ENCODE data around the gene PAK1.
A peak's percentile ranks its signal among the peaks of the same experiment; 100 is the strongest.

The PAK1 gene

DNA sequence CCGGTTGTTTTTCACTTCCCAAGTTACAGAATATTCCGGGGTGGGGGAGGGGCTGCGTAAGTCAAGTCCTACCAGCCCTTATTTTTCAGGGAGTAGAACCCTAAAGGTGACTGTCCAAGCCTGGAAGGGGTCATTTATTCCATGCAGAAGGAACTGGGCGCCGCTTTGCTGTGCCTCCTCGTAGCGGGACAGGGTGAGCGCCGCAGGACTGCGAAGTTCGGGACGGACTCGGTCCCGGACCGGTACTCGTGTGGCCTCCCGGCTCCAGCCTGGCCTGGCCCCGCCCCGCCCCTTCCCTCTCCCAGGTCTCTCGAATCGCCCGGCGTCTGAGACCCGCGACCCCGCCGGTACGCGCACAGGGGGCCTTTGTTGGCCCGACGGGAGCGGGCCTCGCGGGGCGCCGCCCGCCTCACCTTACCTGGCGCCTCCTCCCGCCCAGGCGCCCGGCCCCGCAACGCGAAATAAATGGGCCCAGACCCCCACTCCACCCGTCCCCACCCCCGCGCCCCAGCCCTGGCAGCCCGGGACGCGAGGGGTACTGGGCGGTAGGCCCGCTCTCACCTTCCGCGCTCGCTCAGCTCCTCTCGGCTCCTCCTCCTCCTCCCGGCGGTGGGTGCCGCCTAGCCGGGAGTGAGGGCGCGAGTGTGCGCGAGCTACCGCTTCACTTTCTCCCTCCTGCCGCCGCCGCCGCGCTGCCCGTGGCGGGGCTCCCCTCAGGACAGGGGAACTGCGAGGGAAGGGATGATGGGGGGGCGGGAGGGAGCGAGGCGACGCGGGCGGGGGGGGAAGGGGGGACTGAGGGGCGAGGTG lies 698 bp downstream of the PAK1 start:
- DNase-seq, result peak in 1 of 2 experiments; percentile 53

DNA sequence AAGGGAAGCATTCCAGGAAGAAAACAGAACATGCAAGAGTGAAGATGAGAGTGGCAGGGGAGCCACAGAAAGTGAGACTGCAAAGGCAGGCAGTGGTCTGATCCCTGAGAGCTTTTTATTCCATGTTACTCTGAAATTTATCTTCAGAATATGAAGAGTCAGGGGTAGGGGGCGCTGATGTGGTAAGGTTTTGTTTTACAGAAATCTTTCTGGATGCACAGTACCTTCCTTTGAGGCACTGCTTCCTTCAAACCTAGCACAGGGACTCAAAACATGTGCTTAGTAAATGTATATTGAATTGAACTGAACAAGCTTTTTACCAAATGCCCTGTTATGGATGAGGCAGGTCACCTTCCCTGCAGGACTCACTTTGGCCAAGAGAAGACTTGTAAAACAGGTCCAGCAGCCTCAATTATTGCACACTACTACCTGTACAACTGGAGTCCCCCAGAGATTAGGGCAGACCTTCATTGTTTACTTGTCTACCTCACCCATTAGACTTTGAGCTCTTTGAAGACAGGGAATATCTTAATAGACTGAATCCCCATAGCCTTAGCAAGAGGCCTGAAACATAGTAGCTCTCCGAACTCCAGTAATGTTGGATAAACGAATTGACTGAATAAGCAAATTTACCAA lies 2.2 kb downstream of the PAK1 start:
- DNase-seq, result peak; percentile 11 to 13

GRCh38 chr11:77470971-77471370 lies 2.9 kb downstream of the PAK1 start:
- no peak for DNase-seq

GRCh38 chr11:77470504-77470903 lies 3.4 kb downstream of the PAK1 start:
- no peak for DNase-seq

DNA sequence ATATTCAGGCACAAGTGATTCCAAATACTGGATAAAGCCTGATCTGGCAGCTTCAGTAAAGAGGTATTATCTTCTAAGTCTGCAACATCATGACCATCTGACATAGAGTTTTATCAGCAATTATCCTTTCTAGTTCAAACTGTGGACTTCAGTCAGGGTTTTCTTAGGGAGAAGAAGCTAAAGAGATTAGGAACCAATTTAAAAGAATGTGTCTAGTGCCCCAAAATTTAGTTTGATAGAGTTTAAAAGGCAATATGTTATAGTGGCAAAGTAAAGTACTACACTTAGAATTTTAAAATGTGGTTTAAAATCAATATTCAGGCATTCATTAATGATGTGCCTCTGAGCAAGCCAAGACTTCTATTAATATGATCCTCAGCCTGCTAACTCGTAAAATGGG lies 5.4 kb downstream of the PAK1 start:
- DNase-seq, result no peak

GRCh38 chr11:77467993-77468392 lies 5.9 kb downstream of the PAK1 start:
- DNase-seq, result no peak

- DNase-seq, result no peak
Measured at GRCh38 chr11:77467233-77467632, 6.7 kb downstream of the PAK1 start.

- DNase-seq, result no peak
Measured at GRCh38 chr11:77457340-77457739, 16.6 kb downstream of the PAK1 start.

GRCh38 chr11:77455740-77456139 lies 18.2 kb downstream of the PAK1 start:
- no peak for DNase-seq

GRCh38 chr11:77454867-77455655 lies 18.8 kb downstream of the PAK1 start:
- DNase-seq, result no peak

GRCh38 chr11:77450227-77450626 lies 23.7 kb downstream of the PAK1 start:
- no peak for DNase-seq

GRCh38 chr11:77449784-77450183 lies 24.1 kb downstream of the PAK1 start:
- DNase-seq, result no peak

GRCh38 chr11:77449060-77449521 lies 24.8 kb downstream of the PAK1 start:
- no peak for DNase-seq

GRCh38 chr11:77448269-77448668 lies 25.6 kb downstream of the PAK1 start:
- no peak for DNase-seq

DNA sequence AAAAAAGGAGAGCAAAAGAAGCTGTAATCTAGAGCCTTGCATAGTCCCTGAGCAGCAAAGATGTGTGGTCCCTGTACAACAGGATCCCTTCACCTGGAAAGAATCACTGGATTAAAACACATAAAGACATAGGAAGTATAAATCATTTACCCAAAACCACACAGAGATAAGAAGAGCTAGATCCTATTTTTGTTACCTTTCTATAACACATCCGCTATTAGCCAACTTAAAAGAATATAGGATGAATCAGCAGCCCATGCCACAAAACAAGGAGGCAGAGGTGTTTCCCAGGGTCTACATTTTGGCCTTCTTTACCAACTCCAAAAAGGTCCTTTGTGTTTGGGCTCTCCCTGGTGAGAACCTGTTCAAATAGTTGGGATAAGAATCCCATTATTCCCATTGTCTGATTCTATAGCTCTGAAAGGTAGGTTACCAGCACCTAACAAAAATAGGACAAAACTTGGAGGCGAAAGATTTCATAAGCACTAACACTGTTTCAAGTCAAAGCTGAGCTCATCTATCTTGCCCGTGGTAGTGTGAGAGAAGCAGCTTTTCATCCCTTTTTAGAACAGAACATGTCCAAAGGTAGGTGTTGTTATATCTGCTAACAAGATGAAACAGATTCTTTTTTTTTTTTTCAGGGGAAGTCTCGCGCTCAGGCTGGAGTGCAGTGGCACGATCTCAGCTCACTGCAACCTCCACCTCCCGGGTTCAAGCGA lies 26.8 kb downstream of the PAK1 start:
- DNase-seq, result no peak

- no peak for DNase-seq
Measured at GRCh38 chr11:77444261-77444660, 29.6 kb downstream of the PAK1 start.

GRCh38 chr11:77442394-77443053 lies 31.4 kb downstream of the PAK1 start:
- DNase-seq, result no peak

DNA sequence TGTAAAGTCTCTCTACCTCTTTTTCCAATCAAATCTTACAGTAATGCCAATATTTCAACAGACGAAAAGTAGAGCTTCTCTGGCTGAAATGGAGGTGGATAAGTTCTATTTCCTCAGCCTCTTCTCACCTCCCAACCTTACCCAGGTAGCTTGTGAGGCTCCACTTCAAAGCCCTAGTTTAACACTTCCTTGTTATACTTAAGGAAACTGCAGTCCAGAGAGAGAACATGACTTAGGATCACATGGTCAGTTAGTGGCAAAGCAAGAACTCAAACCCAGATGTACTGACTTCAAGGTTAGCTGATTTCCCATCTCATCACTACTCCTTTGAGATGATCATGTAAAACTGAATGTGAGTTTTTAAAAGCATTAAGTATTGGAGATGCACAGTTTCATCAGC lies 32.5 kb downstream of the PAK1 start:
- DNase-seq, result no peak

GRCh38 chr11:77440678-77441077 lies 33.2 kb downstream of the PAK1 start:
- no peak for DNase-seq

DNA sequence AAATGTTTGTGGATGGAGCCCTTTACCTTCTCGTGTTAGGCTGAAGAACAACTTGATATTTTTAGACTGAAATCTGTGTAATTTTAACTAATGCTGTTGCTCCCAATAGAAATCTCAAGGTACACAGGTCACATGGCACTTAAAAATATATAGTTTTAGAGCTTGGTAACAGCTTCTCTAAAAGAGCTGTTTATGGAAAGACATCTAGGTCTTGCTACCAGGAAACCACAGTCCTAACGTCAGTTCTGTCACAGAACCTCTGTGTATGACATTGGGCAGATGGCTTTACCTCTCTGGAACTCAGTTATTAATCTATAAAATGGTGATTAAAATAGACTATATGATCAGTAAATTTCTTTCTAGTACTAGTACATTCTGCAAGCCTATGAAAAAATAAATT lies 35.4 kb downstream of the PAK1 start:
- DNase-seq, result no peak

- DNase-seq, result no peak
Measured at GRCh38 chr11:77436969-77437368, 36.9 kb downstream of the PAK1 start.

GRCh38 chr11:77436506-77436905 lies 37.4 kb downstream of the PAK1 start:
- DNase-seq, result no peak
